MM.1S (cell line): ENCODE results near the gene PNPLA2.

Experiments
- DNase-seq: peaks from one replicate; pipeline ENCODE4 v3.0.0-alpha.2; 2015
- H2AFZ ChIP-seq: fragments of 300-600 bp; sonication (generic); 2 replicates; pipeline ENCODE4 v1.6.0; 2016; ENCODE audit warnings: antibody characterized with exemption, low read length
- H3F3A ChIP-seq: fragments of 300-600 bp; sonication (generic); 2 replicates; pipeline ENCODE4 v1.6.1; 2016; ENCODE audit warnings: mild to moderate bottlenecking, antibody characterized with exemption, low read length, moderate library complexity, mixed read lengths; ENCODE audit not compliant: insufficient read depth
- H3K27ac ChIP-seq: fragments of 300-600 bp; sonication (generic); 2 replicates; pipeline ENCODE4 v1.5.1; 2016; ENCODE audit warnings: mild to moderate bottlenecking, low read length
- H3K27me3 ChIP-seq: fragments of 300-600 bp; sonication (generic); replicated peaks from 2 replicates; pipeline ENCODE4 v1.6.0; 2016; ENCODE audit warnings: low read length; ENCODE audit not compliant: insufficient read depth
- H3K36me3 ChIP-seq: fragments of 300-600 bp; sonication (generic); replicated peaks from 2 replicates; pipeline ENCODE4 v1.6.1; 2016; ENCODE audit warnings: mild to moderate bottlenecking, low read length, mixed read lengths; ENCODE audit not compliant: insufficient read depth
- H3K4me1 ChIP-seq: fragments of 300-600 bp; sonication (generic); 2 replicates; pipeline ENCODE4 v1.6.1; 2016; ENCODE audit warnings: low read length, mixed read lengths
- H3K4me2 ChIP-seq: fragments of 300-600 bp; sonication (generic); 2 replicates; pipeline ENCODE4 v1.6.0; 2016; ENCODE audit warnings: low read depth, low read length
- H3K4me3 ChIP-seq: fragments of 300-600 bp; sonication (generic); 2 replicates; pipeline ENCODE4 v1.5.1; 2016; ENCODE audit warnings: low read length, mixed read lengths
- H3K79me2 ChIP-seq: fragments of 300-600 bp; sonication (generic); 2 replicates; pipeline ENCODE4 v1.6.1; 2016; ENCODE audit warnings: mixed run types, low read length, mixed read lengths
- H3K9ac ChIP-seq: fragments of 300-600 bp; sonication (generic); 2 replicates; pipeline ENCODE4 v1.6.1; 2016; ENCODE audit warnings: low read length, mixed read lengths
- H3K9me2 ChIP-seq: fragments of 300-600 bp; sonication (generic); replicated peaks from 2 replicates; pipeline ENCODE4 v1.6.1; 2016; ENCODE audit warnings: mild to moderate bottlenecking, low read length, mixed read lengths; ENCODE audit not compliant: insufficient read depth
- H3K9me3 ChIP-seq: fragments of 300-600 bp; sonication (generic); replicated peaks from 2 replicates; pipeline ENCODE4 v1.6.1; 2016; ENCODE audit warnings: mild to moderate bottlenecking, low read length, mixed read lengths; ENCODE audit not compliant: insufficient read depth
- H4K20me1 ChIP-seq: fragments of 300-600 bp; sonication (generic); 2 replicates; pipeline ENCODE4 v1.6.1; 2016; ENCODE audit warnings: mild to moderate bottlenecking, low read length, moderate library complexity, mixed read lengths; ENCODE audit not compliant: insufficient read depth
- CTCF ChIP-seq: fragments of 300-600 bp; sonication (generic); IDR thresholded peaks from 2 replicates; pipeline ENCODE4 v1.5.1; 2016; ENCODE audit warnings: antibody characterized with exemption, low read length, mixed read lengths
- EZH2 ChIP-seq: fragments of 300-600 bp; sonication (generic); optimal IDR thresholded peaks from 2 replicates; pipeline ENCODE3; 2017; ENCODE audit warnings: low read depth, mild to moderate bottlenecking, antibody characterized with exemption, low read length, mixed read lengths
- EZH2phosphoT487 ChIP-seq: fragments of 300-600 bp; sonication (generic); IDR thresholded peaks from 2 replicates; pipeline ENCODE4 v1.6.1; 2018; ENCODE audit warnings: antibody characterized with exemption, low read length

Gene PNPLA2

GRCh38 chr11:821512-822371 is 3.0 kb downstream of the PNPLA2 start:
- H3K27me3 ChIP-seq = no peaks in the 10 kb centered on the region
- peaks cover 9% of the 10 kb centered on the region; the same call in 1 of the 2 replicates for H3K4me1 ChIP-seq
- no peak overlapping the region for H2AFZ ChIP-seq
- H3K9ac ChIP-seq = no peak overlapping the region
- TF ChIP-seq CTCF = no peak
- TF ChIP-seq EZH2 = no peak
- TF ChIP-seq EZH2phosphoT487 = no peak
- H3K9me3 ChIP-seq = no peaks in the 10 kb centered on the region
- H3K27ac ChIP-seq = no peak overlapping the region
- peaks cover 3% of the 10 kb centered on the region for H3F3A ChIP-seq
- no peak for DNase-seq
- H3K79me2 ChIP-seq = peaks cover 17% of the 10 kb centered on the region
- H4K20me1 ChIP-seq = no peaks in the 10 kb centered on the region
- no peaks in the 10 kb centered on the region for H3K9me2 ChIP-seq
- no peak overlapping the region for H3K4me3 ChIP-seq
- H3K36me3 ChIP-seq = no peaks in the 10 kb centered on the region
- H3K4me2 ChIP-seq = no peak overlapping the region

DNA sequence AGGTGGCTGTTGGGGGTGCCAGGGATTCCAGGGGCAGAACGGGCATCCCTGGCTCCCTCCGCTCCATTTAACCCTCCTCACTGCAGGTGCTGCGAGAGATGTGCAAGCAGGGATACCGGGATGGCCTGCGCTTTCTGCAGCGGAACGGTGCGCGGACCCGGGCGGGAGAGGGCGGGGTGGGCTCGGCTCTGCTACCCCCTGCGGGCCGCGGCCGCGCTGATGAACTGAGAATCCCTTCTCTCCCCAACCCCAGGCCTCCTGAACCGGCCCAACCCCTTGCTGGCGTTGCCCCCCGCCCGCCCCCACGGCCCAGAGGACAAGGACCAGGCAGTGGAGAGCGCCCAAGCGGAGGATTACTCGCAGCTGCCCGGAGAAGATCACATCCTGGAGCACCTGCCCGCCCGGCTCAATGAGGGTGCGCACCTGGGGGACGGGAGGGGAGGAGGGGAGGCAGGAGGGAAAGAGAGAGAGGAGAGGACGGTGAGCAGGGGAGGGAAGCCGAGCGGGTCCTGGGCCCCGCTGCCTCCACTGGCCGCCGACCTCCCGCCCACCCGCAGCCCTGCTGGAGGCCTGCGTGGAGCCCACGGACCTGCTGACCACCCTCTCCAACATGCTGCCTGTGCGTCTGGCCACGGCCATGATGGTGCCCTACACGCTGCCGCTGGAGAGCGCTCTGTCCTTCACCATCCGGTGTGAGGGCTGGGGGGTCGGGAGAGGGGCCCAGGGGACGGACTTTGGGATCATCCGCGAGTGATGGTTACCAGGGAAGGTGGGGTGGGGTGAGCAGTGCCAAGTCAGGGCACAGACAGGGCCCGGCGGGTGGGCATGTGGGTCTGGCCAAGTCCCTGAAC is 5.0 kb downstream of the PNPLA2 start:
- Histone ChIP-seq H3F3A (peaks cover 10% of the 10 kb centered on the region), H3K36me3 (no peaks in the 10 kb centered on the region), H3K9me3 (no peaks in the 10 kb centered on the region), H3K4me1 (peaks cover 9% of the 10 kb centered on the region; the same call in 1 of the 2 replicates), H3K9me2 (no peaks in the 10 kb centered on the region), H3K27me3 (no peaks in the 10 kb centered on the region), H4K20me1 (no peaks in the 10 kb centered on the region), H3K79me2 (peaks cover 17% of the 10 kb centered on the region), H3K9ac (no peak overlapping the region), H3K4me3 (no peak overlapping the region), H2AFZ (no peak overlapping the region), H3K4me2 (no peak overlapping the region), H3K27ac (no peak overlapping the region)
- TF ChIP-seq CTCF (no peak), EZH2 (no peak), EZH2phosphoT487 (no peak)
- no peak for DNase-seq

- Histone ChIP-seq H3K27me3 (peaks cover 5% of the 10 kb centered on the region), H3K4me1 (peaks cover 15% of the 10 kb centered on the region)
- no peak for DNase-seq
Observed at GRCh38 chr11:824292-824880, 5.7 kb downstream of the PNPLA2 start.

More at GRCh38 chr11:824292-824880, 5.7 kb downstream of the PNPLA2 start:
- H3K9ac ChIP-seq = no peak overlapping the region
- H3K9me3 ChIP-seq = no peaks in the 10 kb centered on the region
- H3K79me2 ChIP-seq = peaks cover 17% of the 10 kb centered on the region
- H2AFZ ChIP-seq = no peak overlapping the region
- H3K9me2 ChIP-seq = no peaks in the 10 kb centered on the region
- H4K20me1 ChIP-seq = no peaks in the 10 kb centered on the region
- H3K36me3 ChIP-seq = no peaks in the 10 kb centered on the region
- no peak overlapping the region for H3K27ac ChIP-seq
- no peak for TF ChIP-seq CTCF
- no peak for TF ChIP-seq EZH2phosphoT487
- no peak for TF ChIP-seq EZH2
- H3K4me2 ChIP-seq = no peak overlapping the region
- peaks cover 10% of the 10 kb centered on the region for H3F3A ChIP-seq
- no peak overlapping the region for H3K4me3 ChIP-seq
